Measurements from ENCODE around the gene MSI2.

MSI2 gene

DNA sequence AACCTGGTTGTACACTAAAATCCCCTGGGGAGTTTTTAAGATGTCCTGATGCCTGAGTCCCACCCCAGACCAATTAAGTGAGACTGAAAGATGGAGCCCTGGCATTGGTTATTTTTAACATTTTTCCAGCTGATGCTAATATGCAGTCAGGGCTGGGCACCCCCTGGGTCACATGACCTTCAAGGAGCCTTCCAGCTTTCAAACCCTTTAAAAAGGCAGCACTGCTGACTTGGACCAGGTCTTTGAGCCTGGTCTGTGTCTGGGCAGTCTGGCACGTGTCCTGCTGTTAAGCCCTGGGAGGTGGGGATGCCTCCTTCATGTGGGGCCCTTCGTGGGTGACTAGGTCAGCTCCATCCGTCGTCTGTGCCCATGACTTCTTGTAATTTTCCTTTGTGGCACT lies 286.2 kb downstream of the MSI2 start:
- H4K20me1 ChIP-seq (ENCODE audit: insufficient read depth, low read length, poor library complexity, severe bottlenecking), result peaks cover 49% of the 10 kb centered on the region
- peaks cover 96% of the 10 kb centered on the region for H3K79me2 ChIP-seq (ENCODE audit: insufficient read depth, low read length)
- no peaks in the 10 kb centered on the region for H3K9me3 ChIP-seq (ENCODE audit: insufficient read depth, low read depth, low read length)
- no peak overlapping the region for H3K4me2 ChIP-seq (ENCODE audit: low read depth, low read length, poor library complexity, severe bottlenecking)
- H2AFZ ChIP-seq (ENCODE audit: low read length), result no peak overlapping the region
- peaks cover 53% of the 10 kb centered on the region for H3K36me3 ChIP-seq (ENCODE audit: insufficient read depth, low read length)
- H3K4me3 ChIP-seq (ENCODE audit: low read length, poor library complexity, severe bottlenecking), result no peak overlapping the region
- H3K4me1 ChIP-seq (ENCODE audit: insufficient read depth, low read length, poor library complexity, severe bottlenecking), result peaks cover 22% of the 10 kb centered on the region
- H3K9me2 ChIP-seq (replicated peaks; ENCODE audit: low read depth, low read length), result no peaks in the 10 kb centered on the region
- no peaks in the 10 kb centered on the region for H3K27me3 ChIP-seq (ENCODE audit: insufficient read depth, low read length, poor library complexity, severe bottlenecking)
- H3F3A ChIP-seq (ENCODE audit: low read depth), result no peaks in the 10 kb centered on the region
- TF ChIP-seq, protein P1, sequence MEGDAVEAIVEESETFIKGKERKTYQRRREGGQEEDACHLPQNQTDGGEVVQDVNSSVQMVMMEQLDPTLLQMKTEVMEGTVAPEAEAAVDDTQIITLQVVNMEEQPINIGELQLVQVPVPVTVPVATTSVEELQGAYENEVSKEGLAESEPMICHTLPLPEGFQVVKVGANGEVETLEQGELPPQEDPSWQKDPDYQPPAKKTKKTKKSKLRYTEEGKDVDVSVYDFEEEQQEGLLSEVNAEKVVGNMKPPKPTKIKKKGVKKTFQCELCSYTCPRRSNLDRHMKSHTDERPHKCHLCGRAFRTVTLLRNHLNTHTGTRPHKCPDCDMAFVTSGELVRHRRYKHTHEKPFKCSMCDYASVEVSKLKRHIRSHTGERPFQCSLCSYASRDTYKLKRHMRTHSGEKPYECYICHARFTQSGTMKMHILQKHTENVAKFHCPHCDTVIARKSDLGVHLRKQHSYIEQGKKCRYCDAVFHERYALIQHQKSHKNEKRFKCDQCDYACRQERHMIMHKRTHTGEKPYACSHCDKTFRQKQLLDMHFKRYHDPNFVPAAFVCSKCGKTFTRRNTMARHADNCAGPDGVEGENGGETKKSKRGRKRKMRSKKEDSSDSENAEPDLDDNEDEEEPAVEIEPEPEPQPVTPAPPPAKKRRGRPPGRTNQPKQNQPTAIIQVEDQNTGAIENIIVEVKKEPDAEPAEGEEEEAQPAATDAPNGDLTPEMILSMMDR (conservative IDR thresholded peaks at IDR 0.05; ENCODE audit: low read length), result no peak
- no peak for TF ChIP-seq EZH2phosphoT487 (IDR thresholded peaks at IDR 0.05; ENCODE audit: borderline replicate concordance)
- H3K9ac ChIP-seq (ENCODE audit: low read depth, low read length, poor library complexity, severe bottlenecking), result no peak overlapping the region

DNA sequence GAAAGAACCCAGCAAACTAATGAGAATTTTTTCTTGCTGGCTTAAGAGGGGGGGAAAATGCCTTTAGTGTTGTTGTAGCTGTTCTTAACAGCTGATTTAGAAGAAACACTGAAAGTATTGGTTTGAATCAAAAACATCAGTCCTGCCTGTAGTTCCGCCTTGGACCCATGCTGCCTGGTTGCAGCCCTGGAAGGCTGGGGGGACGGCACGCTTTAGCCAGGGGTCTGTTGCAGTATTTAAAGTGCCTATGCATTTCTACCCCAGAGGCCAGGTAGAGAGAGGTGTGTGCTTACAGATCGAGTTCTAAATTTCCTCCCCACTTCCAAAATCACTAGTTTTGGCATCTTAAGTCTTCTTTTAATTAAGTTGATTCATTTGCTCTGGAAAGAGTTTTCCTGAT lies 286.9 kb downstream of the MSI2 start:
- H3K27me3 ChIP-seq (ENCODE audit: insufficient read depth, low read length, poor library complexity, severe bottlenecking), result no peaks in the 10 kb centered on the region
- peaks cover 96% of the 10 kb centered on the region for H3K79me2 ChIP-seq (ENCODE audit: insufficient read depth, low read length)
- H3F3A ChIP-seq (ENCODE audit: low read depth), result no peaks in the 10 kb centered on the region
- no peak overlapping the region for H2AFZ ChIP-seq (ENCODE audit: low read length)
- no peak overlapping the region for H3K9ac ChIP-seq (ENCODE audit: low read depth, low read length, poor library complexity, severe bottlenecking)
- no peaks in the 10 kb centered on the region for H3K9me2 ChIP-seq (replicated peaks; ENCODE audit: low read depth, low read length)
- peaks cover 49% of the 10 kb centered on the region for H4K20me1 ChIP-seq (ENCODE audit: insufficient read depth, low read length, poor library complexity, severe bottlenecking)
- no peak for TF ChIP-seq EZH2phosphoT487 (IDR thresholded peaks at IDR 0.05; ENCODE audit: borderline replicate concordance)
- TF ChIP-seq, protein P1 (conservative IDR thresholded peaks at IDR 0.05; ENCODE audit: low read length), result no peak
- H3K4me1 ChIP-seq (ENCODE audit: insufficient read depth, low read length, poor library complexity, severe bottlenecking), result peaks cover 23% of the 10 kb centered on the region
- no peak overlapping the region for H3K4me3 ChIP-seq (ENCODE audit: low read length, poor library complexity, severe bottlenecking)
- peaks cover 53% of the 10 kb centered on the region for H3K36me3 ChIP-seq (ENCODE audit: insufficient read depth, low read length)
- H3K4me2 ChIP-seq (ENCODE audit: low read depth, low read length, poor library complexity, severe bottlenecking), result no peak overlapping the region
- H3K9me3 ChIP-seq (ENCODE audit: insufficient read depth, low read depth, low read length), result no peaks in the 10 kb centered on the region

DNA sequence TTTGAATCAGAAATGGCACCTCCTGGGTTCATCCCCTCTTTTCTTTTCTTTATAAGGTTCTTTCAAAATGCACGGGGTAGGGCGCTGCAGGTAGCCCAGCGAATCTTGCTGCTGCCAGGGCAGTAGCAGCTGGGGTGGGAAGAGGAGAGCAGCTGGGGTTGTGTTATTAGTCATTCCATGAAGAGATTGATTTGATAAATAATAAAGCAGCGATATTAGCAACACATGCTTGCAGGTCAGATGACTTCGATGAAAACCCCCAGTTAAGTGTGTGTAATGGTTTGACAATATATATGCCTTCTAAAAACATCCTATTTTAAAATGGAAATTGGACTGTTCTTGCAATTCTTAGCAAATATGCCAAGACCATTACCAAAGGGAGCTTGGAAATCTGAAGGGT lies 288.1 kb downstream of the MSI2 start:
- TF ChIP-seq, protein P1 (conservative IDR thresholded peaks at IDR 0.05; ENCODE audit: low read length), result no peak
- no peak for TF ChIP-seq EZH2phosphoT487 (IDR thresholded peaks at IDR 0.05; ENCODE audit: borderline replicate concordance)
- H4K20me1 ChIP-seq (ENCODE audit: insufficient read depth, low read length, poor library complexity, severe bottlenecking), result peaks cover 55% of the 10 kb centered on the region
- H3K27me3 ChIP-seq (ENCODE audit: insufficient read depth, low read length, poor library complexity, severe bottlenecking), result no peaks in the 10 kb centered on the region
- no peak overlapping the region for H3K4me3 ChIP-seq (ENCODE audit: low read length, poor library complexity, severe bottlenecking)
- H3F3A ChIP-seq (ENCODE audit: low read depth), result no peaks in the 10 kb centered on the region
- no peak overlapping the region for H2AFZ ChIP-seq (ENCODE audit: low read length)
- no peaks in the 10 kb centered on the region for H3K9me3 ChIP-seq (ENCODE audit: insufficient read depth, low read depth, low read length)
- H3K9me2 ChIP-seq (replicated peaks; ENCODE audit: low read depth, low read length), result no peaks in the 10 kb centered on the region
- H3K36me3 ChIP-seq (ENCODE audit: insufficient read depth, low read length), result peaks cover 53% of the 10 kb centered on the region
- H3K4me1 ChIP-seq (ENCODE audit: insufficient read depth, low read length, poor library complexity, severe bottlenecking), result peaks cover 21% of the 10 kb centered on the region
- H3K79me2 ChIP-seq (ENCODE audit: insufficient read depth, low read length), result peaks cover 95% of the 10 kb centered on the region
- H3K9ac ChIP-seq (ENCODE audit: low read depth, low read length, poor library complexity, severe bottlenecking), result no peak overlapping the region
- no peak overlapping the region for H3K4me2 ChIP-seq (ENCODE audit: low read depth, low read length, poor library complexity, severe bottlenecking)
